ENCODE data around the gene CCDC178.

Gene CCDC178

GRCh38 chr18:33210575-33211189 is 229.8 kb downstream of the CCDC178 start:
- no peaks in the 10 kb centered on the region for H3K27me3 ChIP-seq (ENCODE audit: insufficient read depth, poor library complexity, severe bottlenecking)
- no peaks in the 10 kb centered on the region for H3K9me3 ChIP-seq (ENCODE audit: severe bottlenecking)
- DNase-seq (ENCODE audit: low spot score) (no peak), ATAC-seq (ENCODE audit: low read depth) (peak; percentile 45; the same call in 1 of the 3 replicates)
- no peaks in the 10 kb centered on the region for H3K36me3 ChIP-seq (ENCODE audit: low read depth)
- H3K4me1 ChIP-seq (ENCODE audit: insufficient read depth, poor library complexity, severe bottlenecking), result peaks cover 6% of the 10 kb centered on the region
- H3K4me3 ChIP-seq (ENCODE audit: severe bottlenecking), result no peak overlapping the region
- H3K27ac ChIP-seq (ENCODE audit: poor library complexity, severe bottlenecking), result no peak overlapping the region
- TF ChIP-seq CTCF (IDR thresholded peaks at IDR 0.05; ENCODE audit: poor library complexity, severe bottlenecking), result peak; percentile 66

- ATAC-seq (ENCODE audit: low read depth) (no peak), DNase-seq (ENCODE audit: low spot score) (no peak)
- H3K9me3 ChIP-seq (ENCODE audit: severe bottlenecking), result no peaks in the 10 kb centered on the region
These were observed 234.7 kb downstream of the CCDC178 start for GRCh38 chr18:33205777-33206176.

GRCh38 chr18:33201509-33201926 is 239.0 kb downstream of the CCDC178 start:
- Histone ChIP-seq H3K36me3 (ENCODE audit: low read depth) (no peaks in the 10 kb centered on the region), H3K27ac (ENCODE audit: poor library complexity, severe bottlenecking) (no peak overlapping the region), H3K9me3 (ENCODE audit: severe bottlenecking) (no peaks in the 10 kb centered on the region), H3K4me3 (ENCODE audit: severe bottlenecking) (no peak overlapping the region), H3K27me3 (ENCODE audit: insufficient read depth, poor library complexity, severe bottlenecking) (peaks cover 6% of the 10 kb centered on the region), H3K4me1 (ENCODE audit: insufficient read depth, poor library complexity, severe bottlenecking) (no peaks in the 10 kb centered on the region)
- no peak for DNase-seq (ENCODE audit: low spot score)
- ATAC-seq (ENCODE audit: low read depth), result no peak
- TF ChIP-seq CTCF (IDR thresholded peaks at IDR 0.05; ENCODE audit: poor library complexity, severe bottlenecking), result peak; percentile 38

More at GRCh38 chr18:33205777-33206176, 234.7 kb downstream of the CCDC178 start:
- Histone ChIP-seq H3K27me3 (ENCODE audit: insufficient read depth, poor library complexity, severe bottlenecking) (peaks cover 6% of the 10 kb centered on the region), H3K4me1 (ENCODE audit: insufficient read depth, poor library complexity, severe bottlenecking) (no peaks in the 10 kb centered on the region), H3K4me3 (ENCODE audit: severe bottlenecking) (no peak overlapping the region), H3K27ac (ENCODE audit: poor library complexity, severe bottlenecking) (no peak overlapping the region), H3K36me3 (ENCODE audit: low read depth) (no peaks in the 10 kb centered on the region)
- no peak for TF ChIP-seq CTCF (IDR thresholded peaks at IDR 0.05; ENCODE audit: poor library complexity, severe bottlenecking)

- H3K4me3 ChIP-seq (ENCODE audit: severe bottlenecking), result no peak overlapping the region
These were observed 244.7 kb downstream of the CCDC178 start for GRCh38 chr18:33195795-33196194.

More at GRCh38 chr18:33195795-33196194, 244.7 kb downstream of the CCDC178 start:
- H3K36me3 ChIP-seq (ENCODE audit: low read depth), result no peaks in the 10 kb centered on the region
- no peaks in the 10 kb centered on the region for H3K9me3 ChIP-seq (ENCODE audit: severe bottlenecking)
- no peak for TF ChIP-seq CTCF (IDR thresholded peaks at IDR 0.05; ENCODE audit: poor library complexity, severe bottlenecking)
- H3K4me1 ChIP-seq (ENCODE audit: insufficient read depth, poor library complexity, severe bottlenecking), result no peaks in the 10 kb centered on the region
- H3K27me3 ChIP-seq (ENCODE audit: insufficient read depth, poor library complexity, severe bottlenecking), result no peaks in the 10 kb centered on the region
- DNase-seq (ENCODE audit: low spot score) (no peak), ATAC-seq (ENCODE audit: low read depth) (no peak)
- H3K27ac ChIP-seq (ENCODE audit: poor library complexity, severe bottlenecking), result no peak overlapping the region
